ENCODE results near the gene LRRC32.
"Not testable (repeated sequence)": the region's sequence is repeated elsewhere in the genome, so short reads cannot be mapped to it uniquely, and the experiment has no call there.

DNA sequence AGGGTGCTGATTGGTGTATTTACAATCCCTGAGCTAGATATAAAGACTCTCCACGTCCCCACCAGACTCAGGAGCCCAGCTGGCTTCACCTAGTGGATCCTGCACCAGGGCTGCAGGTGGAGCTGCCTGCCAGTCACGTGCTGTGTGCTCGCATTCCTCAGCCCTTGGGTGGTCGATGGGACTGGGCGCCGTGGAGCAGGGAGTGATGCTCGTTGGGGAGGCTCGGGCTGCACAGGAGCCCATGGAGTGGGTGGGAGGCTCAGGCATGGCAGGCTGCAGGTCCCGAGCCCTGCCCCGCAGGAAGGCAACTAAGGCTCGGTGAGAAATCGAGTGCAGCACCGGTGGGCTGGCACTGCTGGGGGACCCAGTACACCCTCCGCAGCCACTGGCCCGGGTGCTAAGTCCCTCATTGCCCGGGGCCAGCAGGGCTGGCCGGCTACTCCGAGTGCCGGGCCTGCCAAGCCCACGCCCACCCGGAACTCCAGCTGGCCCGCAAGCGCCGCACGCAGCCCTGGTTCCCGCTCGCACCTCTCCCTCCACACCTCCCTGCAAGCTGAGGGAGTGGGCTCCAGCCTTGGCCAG lies 61.6 kb downstream of the LRRC32 start:
- TF ChIP-seq, protein P1, sequence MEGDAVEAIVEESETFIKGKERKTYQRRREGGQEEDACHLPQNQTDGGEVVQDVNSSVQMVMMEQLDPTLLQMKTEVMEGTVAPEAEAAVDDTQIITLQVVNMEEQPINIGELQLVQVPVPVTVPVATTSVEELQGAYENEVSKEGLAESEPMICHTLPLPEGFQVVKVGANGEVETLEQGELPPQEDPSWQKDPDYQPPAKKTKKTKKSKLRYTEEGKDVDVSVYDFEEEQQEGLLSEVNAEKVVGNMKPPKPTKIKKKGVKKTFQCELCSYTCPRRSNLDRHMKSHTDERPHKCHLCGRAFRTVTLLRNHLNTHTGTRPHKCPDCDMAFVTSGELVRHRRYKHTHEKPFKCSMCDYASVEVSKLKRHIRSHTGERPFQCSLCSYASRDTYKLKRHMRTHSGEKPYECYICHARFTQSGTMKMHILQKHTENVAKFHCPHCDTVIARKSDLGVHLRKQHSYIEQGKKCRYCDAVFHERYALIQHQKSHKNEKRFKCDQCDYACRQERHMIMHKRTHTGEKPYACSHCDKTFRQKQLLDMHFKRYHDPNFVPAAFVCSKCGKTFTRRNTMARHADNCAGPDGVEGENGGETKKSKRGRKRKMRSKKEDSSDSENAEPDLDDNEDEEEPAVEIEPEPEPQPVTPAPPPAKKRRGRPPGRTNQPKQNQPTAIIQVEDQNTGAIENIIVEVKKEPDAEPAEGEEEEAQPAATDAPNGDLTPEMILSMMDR (conservative IDR thresholded peaks at IDR 0.05; ENCODE audit: low read length): not testable (repeated sequence)
- TF ChIP-seq EZH2phosphoT487 (IDR thresholded peaks at IDR 0.05; ENCODE audit: borderline replicate concordance, low read depth, low read length): not testable (repeated sequence)

Data from OCI-LY7 (cell line).